HEK293 (cell line): Measurements from ENCODE around the gene GPATCH2.

Experiments
- CTCF ChIA-PET: fragments of 350-600 bp; formaldehyde crosslinking; extraction: SDS; loops from one replicate; lab custom pipeline; 2021; ENCODE audit warnings: antibody characterized with exemption; lab: Yijun Ruan, JAX
- POLR2A ChIA-PET: fragments of 300-600 bp; formaldehyde crosslinking; extraction: SDS; loops from one replicate; lab custom pipeline; 2020; ENCODE audit warnings: antibody characterized with exemption, inconsistent platforms; lab: Yijun Ruan, JAX
- H3K27ac ChIP-seq: fragments of 200-500 bp; sonication (Bioruptor generic); 2 replicates; pipeline ENCODE4 v1.5.1; 2014; ENCODE audit warnings: low read depth, low read length, control low read depth, inconsistent platforms; ENCODE audit errors: extremely low read depth
- H3K36me3 ChIP-seq, 2 experiments: fragments of 200-500 bp in 1 of 2; sonication (Bioruptor generic) in 1 of 2; 1 replicate in 1 of 2; 2 replicates in 1 of 2; pipeline ENCODE4 v1.5.1; 2014 to 2017; ENCODE audit warnings: inconsistent platforms in 2 of 2, low read length in 2 of 2; ENCODE audit not compliant: control insufficient read depth in 2 of 2, insufficient read depth in 1 of 2
- H3K4me1 ChIP-seq: fragments of 200-500 bp; sonication (Bioruptor generic); 2 replicates; pipeline ENCODE4 v1.5.1; 2014; ENCODE audit warnings: mild to moderate bottlenecking, low read length, inconsistent platforms; ENCODE audit not compliant: control insufficient read depth, insufficient read depth
- H3K4me3 ChIP-seq: 2 replicates; pipeline ENCODE4 v1.5.1; 2011; ENCODE audit warnings: low read depth, mild to moderate bottlenecking, control low read depth, low read length, moderate library complexity
- H3K9me3 ChIP-seq: fragments of 200-500 bp; sonication (Bioruptor generic); 2 replicates; pipeline ENCODE4 v1.5.1; 2014; ENCODE audit warnings: low read depth, low read length, inconsistent platforms; ENCODE audit not compliant: control insufficient read depth, insufficient read depth
- BCL11B ChIP-seq: fragments of 450-650 bp; formaldehyde crosslinking; IDR thresholded peaks from 2 replicates; pipeline ENCODE4 v1.5.1; 2016; ENCODE audit warnings: low read depth, missing biosample characterization, missing genetic modification characterization
- EGR2 ChIP-seq: fragments of 450-650 bp; formaldehyde crosslinking; IDR thresholded peaks from 2 replicates; pipeline ENCODE4 v1.5.1; 2016; ENCODE audit warnings: low read depth, missing biosample characterization, missing genetic modification characterization
- GLIS1 ChIP-seq: fragments of 450-650 bp; formaldehyde crosslinking; IDR thresholded peaks from 2 replicates; pipeline ENCODE4 v1.5.1; 2016; ENCODE audit warnings: missing biosample characterization, missing genetic modification characterization
- GLIS2 ChIP-seq: fragments of 450-650 bp; formaldehyde crosslinking; IDR thresholded peaks from 2 replicates; pipeline ENCODE4 v1.5.1; 2016; ENCODE audit warnings: missing biosample characterization, missing genetic modification characterization
- KLF9 ChIP-seq: fragments of 450-650 bp; formaldehyde crosslinking; IDR thresholded peaks from 2 replicates; pipeline ENCODE4 v1.5.1; 2016; ENCODE audit warnings: missing biosample characterization, missing genetic modification characterization, low read depth
- TCF7L2 ChIP-seq: IDR thresholded peaks from 2 replicates; pipeline ENCODE4 v1.6.1; 2011; ENCODE audit warnings: low read depth, mild to moderate bottlenecking, inconsistent platforms, low read length, moderate library complexity, borderline replicate concordance
- YY1 ChIP-seq: fragments of 450-650 bp; formaldehyde crosslinking; IDR thresholded peaks from 2 replicates; pipeline ENCODE4 v1.5.1; 2018; ENCODE audit warnings: missing biosample characterization, missing genetic modification characterization
- ZEB2 ChIP-seq: fragments of 450-650 bp; formaldehyde crosslinking; IDR thresholded peaks from 2 replicates; pipeline ENCODE4 v1.5.1; 2016; ENCODE audit warnings: missing biosample characterization, missing genetic modification characterization
- ZNF121 ChIP-seq: fragments of 450-650 bp; formaldehyde crosslinking; IDR thresholded peaks from 2 replicates; pipeline ENCODE4 v1.5.1; 2016; ENCODE audit warnings: missing biosample characterization, missing genetic modification characterization
- ZNF211 ChIP-seq: fragments of 450-650 bp; formaldehyde crosslinking; IDR thresholded peaks from 2 replicates; pipeline ENCODE4 v1.5.1; 2016; ENCODE audit warnings: low read depth, missing biosample characterization, missing genetic modification characterization
- ZNF350 ChIP-seq: fragments of 450-650 bp; formaldehyde crosslinking; IDR thresholded peaks from 2 replicates; pipeline ENCODE4 v1.5.0; 2017; ENCODE audit warnings: missing biosample characterization, mild to moderate bottlenecking, missing genetic modification characterization
- ZNF473 ChIP-seq: fragments of 450-650 bp; formaldehyde crosslinking; IDR thresholded peaks from 2 replicates; pipeline ENCODE4 v1.5.1; 2017; ENCODE audit warnings: missing biosample characterization, missing genetic modification characterization
- ZNF544 ChIP-seq: fragments of 450-650 bp; formaldehyde crosslinking; IDR thresholded peaks from 2 replicates; pipeline ENCODE4 v1.5.0; 2017; ENCODE audit warnings: missing biosample characterization, missing genetic modification characterization
- ZNF555 ChIP-seq: fragments of 450-650 bp; formaldehyde crosslinking; conservative IDR thresholded peaks from 2 replicates; pipeline ENCODE4 v1.5.1; 2017; ENCODE audit warnings: missing biosample characterization, mild to moderate bottlenecking, missing genetic modification characterization, inconsistent platforms
- ZNF791 ChIP-seq: fragments of 450-650 bp; formaldehyde crosslinking; IDR thresholded peaks from 2 replicates; pipeline ENCODE4 v1.5.1; 2016; ENCODE audit warnings: missing biosample characterization, missing genetic modification characterization
- TF ChIP-seq, protein P1 (sequence below): IDR thresholded peaks from 2 replicates; pipeline ENCODE4 v1.6.1; 2011; ENCODE audit warnings: mild to moderate bottlenecking, low read depth, low read length, borderline replicate concordance
- TF ChIP-seq, protein P2 (sequence below): fragments of 450-650 bp; formaldehyde crosslinking; IDR thresholded peaks from 2 replicates; pipeline ENCODE4 v1.5.1; 2016; ENCODE audit warnings: missing biosample characterization, missing genetic modification characterization
- TF ChIP-seq, protein P3 (sequence below): fragments of 450-650 bp; formaldehyde crosslinking; IDR thresholded peaks from 2 replicates; pipeline ENCODE4 v1.5.1; 2016; ENCODE audit warnings: missing biosample characterization, missing genetic modification characterization
- TF ChIP-seq, protein P4 (sequence below): fragments of 450-650 bp; formaldehyde crosslinking; IDR thresholded peaks from 2 replicates; pipeline ENCODE4 v1.5.1; 2017; ENCODE audit warnings: missing biosample characterization, missing genetic modification characterization
- TF ChIP-seq, protein P5 (sequence below): fragments of 450-650 bp; formaldehyde crosslinking; conservative IDR thresholded peaks from 2 replicates; pipeline ENCODE4 v1.5.1; 2016; ENCODE audit warnings: low read depth, missing biosample characterization, missing genetic modification characterization

Gene GPATCH2

DNA sequence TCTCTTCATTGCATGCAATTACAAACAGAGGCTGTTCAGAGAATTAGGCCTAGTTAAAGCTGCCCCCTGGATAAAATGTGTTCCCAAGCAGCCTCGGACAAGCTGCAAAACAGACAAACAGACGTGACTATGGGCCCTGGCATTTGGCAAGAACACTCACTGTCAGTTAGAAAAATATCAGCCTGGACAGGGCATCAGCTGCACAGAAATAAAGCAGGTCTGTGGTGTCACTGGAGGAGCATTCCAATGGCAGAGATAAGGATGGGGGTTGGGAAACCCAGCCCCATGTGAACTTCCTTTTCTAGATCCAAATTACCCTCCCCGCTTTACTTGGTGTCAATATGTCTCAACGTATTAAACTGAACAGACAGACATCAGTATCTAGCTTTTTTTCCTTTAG, 177.1 kb downstream of the GPATCH2 start:
- no peak for TF ChIP-seq ZEB2 (tag by site-specific recombination)
- no peak for TF ChIP-seq BCL11B (tag by site-specific recombination)
- POLR2A ChIA-PET: no interaction called here
- CTCF ChIA-PET: no interaction called here
- Histone ChIP-seq H3K36me3 (peaks cover 0 to 4% of the 10 kb centered on the region in 2 experiments; a peak in 1 of 3 replicates), H3K4me1 (no peaks in the 10 kb centered on the region), H3K4me3 (no peak overlapping the region), H3K27ac (no peak overlapping the region), H3K9me3 (no peaks in the 10 kb centered on the region; the same call in 1 of the 2 replicates)

DNA sequence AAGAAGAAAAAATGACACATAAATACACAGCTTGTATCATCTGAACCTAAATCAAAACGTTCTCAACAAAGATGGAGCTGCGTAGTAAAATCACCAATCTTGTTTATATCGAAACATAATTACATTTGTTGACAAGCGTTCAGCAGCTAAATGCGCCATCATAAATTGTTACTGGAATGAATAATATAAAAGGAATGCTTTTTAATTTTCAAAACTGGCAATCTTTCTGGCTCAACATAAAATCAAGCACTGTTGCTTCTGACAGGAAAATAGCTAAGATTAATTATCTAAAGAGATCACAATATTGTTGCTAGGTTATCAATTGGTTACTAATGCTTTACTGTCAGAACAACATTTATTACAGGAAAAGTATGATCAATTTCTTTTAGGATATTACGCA, 181.5 kb downstream of the GPATCH2 start:
- Histone ChIP-seq H3K9me3 (no peaks in the 10 kb centered on the region; the same call in 1 of the 2 replicates), H3K4me1 (no peaks in the 10 kb centered on the region), H3K27ac (no peak overlapping the region), H3K4me3 (no peak overlapping the region), H3K36me3 (peaks cover 0 to 11% of the 10 kb centered on the region in 2 experiments; a peak in 1 of 3 replicates)
- ChIA-PET CTCF (no interaction called here), POLR2A (no interaction called here)
- TF ChIP-seq ZNF350 (tag by site-specific recombination) (no peak), TCF7L2 (no peak), ZNF211 (tag by site-specific recombination) (no peak), GLIS1 (no peak), ZNF544 (tag by site-specific recombination) (no peak), EGR2 (tag by site-specific recombination) (no peak), ZNF555 (tag by site-specific recombination) (no peak), YY1 (no peak)
- TF ChIP-seq, protein P1, sequence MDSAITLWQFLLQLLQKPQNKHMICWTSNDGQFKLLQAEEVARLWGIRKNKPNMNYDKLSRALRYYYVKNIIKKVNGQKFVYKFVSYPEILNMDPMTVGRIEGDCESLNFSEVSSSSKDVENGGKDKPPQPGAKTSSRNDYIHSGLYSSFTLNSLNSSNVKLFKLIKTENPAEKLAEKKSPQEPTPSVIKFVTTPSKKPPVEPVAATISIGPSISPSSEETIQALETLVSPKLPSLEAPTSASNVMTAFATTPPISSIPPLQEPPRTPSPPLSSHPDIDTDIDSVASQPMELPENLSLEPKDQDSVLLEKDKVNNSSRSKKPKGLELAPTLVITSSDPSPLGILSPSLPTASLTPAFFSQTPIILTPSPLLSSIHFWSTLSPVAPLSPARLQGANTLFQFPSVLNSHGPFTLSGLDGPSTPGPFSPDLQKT: no peak
- TF ChIP-seq, protein P2, sequence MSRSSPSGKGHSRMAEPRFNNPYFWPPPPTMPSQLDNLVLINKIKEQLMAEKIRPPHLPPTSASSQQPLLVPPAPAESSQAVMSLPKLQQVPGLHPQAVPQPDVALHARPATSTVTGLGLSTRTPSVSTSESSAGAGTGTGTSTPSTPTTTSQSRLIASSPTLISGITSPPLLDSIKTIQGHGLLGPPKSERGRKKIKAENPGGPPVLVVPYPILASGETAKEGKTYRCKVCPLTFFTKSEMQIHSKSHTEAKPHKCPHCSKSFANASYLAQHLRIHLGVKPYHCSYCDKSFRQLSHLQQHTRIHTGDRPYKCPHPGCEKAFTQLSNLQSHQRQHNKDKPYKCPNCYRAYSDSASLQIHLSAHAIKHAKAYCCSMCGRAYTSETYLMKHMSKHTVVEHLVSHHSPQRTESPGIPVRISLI (tag by site-specific recombination): no peak

DNA sequence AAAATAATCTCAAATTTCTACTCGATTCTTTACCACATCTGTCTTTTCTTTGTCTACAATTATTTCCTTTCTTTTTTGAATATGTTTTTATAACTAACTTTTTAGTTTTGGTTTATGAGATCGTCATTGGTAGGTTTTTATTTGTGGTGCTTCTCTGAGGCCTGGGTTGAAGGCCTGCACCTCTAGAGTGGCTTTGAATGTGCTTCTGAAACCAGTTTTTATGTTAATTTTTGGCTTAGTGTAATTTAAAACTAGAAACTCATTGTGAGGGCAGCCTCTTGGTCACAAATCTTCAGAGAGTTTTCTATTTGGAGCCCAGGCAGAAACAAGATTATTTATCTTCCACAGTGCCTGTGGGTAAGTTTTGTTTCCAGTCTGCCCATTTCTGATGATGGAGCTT, 187.0 kb downstream of the GPATCH2 start:
- no peak overlapping the region for H3K27ac ChIP-seq
- CTCF ChIA-PET: no interaction called here
- peaks cover 0 to 7% of the 10 kb centered on the region in 2 experiments; a peak in 1 of 3 replicates for H3K36me3 ChIP-seq
- TF ChIP-seq YY1 (no peak), ZNF791 (tag by site-specific recombination) (no peak), ZNF473 (tag by site-specific recombination) (no peak), KLF9 (tag by site-specific recombination) (no peak), GLIS2 (tag by site-specific recombination) (no peak), ZNF121 (no peak)
- TF ChIP-seq, protein P3, sequence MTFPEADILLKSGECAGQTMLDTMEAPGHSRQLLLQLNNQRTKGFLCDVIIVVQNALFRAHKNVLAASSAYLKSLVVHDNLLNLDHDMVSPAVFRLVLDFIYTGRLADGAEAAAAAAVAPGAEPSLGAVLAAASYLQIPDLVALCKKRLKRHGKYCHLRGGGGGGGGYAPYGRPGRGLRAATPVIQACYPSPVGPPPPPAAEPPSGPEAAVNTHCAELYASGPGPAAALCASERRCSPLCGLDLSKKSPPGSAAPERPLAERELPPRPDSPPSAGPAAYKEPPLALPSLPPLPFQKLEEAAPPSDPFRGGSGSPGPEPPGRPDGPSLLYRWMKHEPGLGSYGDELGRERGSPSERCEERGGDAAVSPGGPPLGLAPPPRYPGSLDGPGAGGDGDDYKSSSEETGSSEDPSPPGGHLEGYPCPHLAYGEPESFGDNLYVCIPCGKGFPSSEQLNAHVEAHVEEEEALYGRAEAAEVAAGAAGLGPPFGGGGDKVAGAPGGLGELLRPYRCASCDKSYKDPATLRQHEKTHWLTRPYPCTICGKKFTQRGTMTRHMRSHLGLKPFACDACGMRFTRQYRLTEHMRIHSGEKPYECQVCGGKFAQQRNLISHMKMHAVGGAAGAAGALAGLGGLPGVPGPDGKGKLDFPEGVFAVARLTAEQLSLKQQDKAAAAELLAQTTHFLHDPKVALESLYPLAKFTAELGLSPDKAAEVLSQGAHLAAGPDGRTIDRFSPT: no peak
- TF ChIP-seq, protein P4, sequence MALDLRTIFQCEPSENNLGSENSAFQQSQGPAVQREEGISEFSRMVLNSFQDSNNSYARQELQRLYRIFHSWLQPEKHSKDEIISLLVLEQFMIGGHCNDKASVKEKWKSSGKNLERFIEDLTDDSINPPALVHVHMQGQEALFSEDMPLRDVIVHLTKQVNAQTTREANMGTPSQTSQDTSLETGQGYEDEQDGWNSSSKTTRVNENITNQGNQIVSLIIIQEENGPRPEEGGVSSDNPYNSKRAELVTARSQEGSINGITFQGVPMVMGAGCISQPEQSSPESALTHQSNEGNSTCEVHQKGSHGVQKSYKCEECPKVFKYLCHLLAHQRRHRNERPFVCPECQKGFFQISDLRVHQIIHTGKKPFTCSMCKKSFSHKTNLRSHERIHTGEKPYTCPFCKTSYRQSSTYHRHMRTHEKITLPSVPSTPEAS (tag by site-specific recombination): no peak
- TF ChIP-seq, protein P5, sequence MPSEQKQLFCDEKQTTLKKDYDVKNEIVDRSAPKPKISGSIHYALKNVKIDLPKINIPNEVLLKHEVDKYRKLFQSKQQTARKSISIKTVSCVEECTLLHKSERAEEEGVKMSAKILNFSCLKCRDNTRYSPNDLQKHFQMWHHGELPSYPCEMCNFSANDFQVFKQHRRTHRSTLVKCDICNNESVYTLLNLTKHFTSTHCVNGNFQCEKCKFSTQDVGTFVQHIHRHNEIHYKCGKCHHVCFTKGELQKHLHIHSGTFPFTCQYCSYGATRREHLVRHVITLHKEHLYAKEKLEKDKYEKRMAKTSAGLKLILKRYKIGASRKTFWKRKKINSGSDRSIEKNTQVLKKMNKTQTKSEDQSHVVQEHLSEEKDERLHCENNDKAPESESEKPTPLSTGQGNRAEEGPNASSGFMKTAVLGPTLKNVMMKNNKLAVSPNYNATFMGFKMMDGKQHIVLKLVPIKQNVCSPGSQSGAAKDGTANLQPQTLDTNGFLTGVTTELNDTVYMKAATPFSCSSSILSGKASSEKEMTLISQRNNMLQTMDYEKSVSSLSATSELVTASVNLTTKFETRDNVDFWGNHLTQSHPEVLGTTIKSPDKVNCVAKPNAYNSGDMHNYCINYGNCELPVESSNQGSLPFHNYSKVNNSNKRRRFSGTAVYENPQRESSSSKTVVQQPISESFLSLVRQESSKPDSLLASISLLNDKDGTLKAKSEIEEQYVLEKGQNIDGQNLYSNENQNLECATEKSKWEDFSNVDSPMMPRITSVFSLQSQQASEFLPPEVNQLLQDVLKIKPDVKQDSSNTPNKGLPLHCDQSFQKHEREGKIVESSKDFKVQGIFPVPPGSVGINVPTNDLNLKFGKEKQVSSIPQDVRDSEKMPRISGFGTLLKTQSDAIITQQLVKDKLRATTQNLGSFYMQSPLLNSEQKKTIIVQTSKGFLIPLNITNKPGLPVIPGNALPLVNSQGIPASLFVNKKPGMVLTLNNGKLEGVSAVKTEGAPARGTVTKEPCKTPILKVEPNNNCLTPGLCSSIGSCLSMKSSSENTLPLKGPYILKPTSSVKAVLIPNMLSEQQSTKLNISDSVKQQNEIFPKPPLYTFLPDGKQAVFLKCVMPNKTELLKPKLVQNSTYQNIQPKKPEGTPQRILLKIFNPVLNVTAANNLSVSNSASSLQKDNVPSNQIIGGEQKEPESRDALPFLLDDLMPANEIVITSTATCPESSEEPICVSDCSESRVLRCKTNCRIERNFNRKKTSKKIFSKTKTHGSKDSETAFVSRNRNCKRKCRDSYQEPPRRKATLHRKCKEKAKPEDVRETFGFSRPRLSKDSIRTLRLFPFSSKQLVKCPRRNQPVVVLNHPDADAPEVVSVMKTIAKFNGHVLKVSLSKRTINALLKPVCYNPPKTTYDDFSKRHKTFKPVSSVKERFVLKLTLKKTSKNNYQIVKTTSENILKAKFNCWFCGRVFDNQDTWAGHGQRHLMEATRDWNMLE (tag by site-specific recombination): no peak
- TF ChIP-seq, all 188 proteins: peak for 0
- POLR2A ChIA-PET: no interaction called here
- Histone ChIP-seq H3K4me3 (no peak overlapping the region), H3K4me1 (no peaks in the 10 kb centered on the region), H3K9me3 (no peaks in the 10 kb centered on the region)
